Measurements from ENCODE around the gene MIER3. TPM values are rescaled to one million over a fixed set of nuclear protein-coding genes. Genes with fewer than 3 reads are reported as not detected.
A peak's percentile ranks its signal among the peaks of the same experiment; 100 is the strongest.

MIER3 gene
- total and polyA plus RNA-seq, 9 of the 15 experiments (the other 6 are each of a cell fraction or from before 2014, with no cell fraction given): 4.1 to 29.3 (median 13.0) TPM

DNA sequence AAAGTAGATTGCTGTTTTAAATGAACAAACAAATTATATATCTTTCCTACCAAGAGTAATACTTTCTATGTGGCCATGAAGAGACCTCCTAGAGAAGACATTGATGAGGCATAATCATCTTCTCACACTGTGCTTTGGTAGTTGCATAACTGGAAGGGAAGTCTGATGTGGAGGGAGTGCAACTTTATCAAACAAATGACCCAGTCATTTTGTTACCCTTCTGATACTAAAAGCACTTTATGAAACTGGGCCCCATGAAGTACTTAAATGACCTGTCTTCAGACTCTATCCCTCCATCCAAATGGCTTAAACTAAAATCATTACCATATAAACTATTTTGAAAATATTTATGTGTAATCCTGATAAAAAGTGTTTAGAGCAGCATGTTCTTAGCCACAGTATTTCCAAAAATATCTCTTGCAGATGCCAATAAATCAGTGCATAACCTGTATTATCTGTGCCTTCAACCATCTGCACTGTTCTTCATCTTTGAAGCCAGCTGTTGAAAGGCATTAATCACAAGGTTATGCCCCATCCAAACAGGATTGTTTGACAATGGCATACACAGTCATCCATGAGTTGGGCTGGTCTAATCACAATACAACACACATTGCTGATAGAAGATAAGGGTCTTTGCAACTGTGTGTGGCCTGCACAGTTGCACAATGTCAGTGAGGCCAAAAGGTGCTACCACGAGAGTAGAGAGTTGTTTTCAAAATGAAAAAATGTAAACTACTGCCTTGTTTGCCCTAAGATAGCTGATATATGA, 31.9 kb upstream of the MIER3 start (continued):
- TF ChIP-seq MAFK (IDR thresholded peaks at IDR 0.05; ENCODE audit: low read length) (no peak), RCOR1 (IDR thresholded peaks at IDR 0.05; ENCODE audit: borderline replicate concordance in 1 of 2, low read depth in 2 of 2, low read length in 2 of 2) (peak; percentile 95 to 98), MTA1 (IDR thresholded peaks at IDR 0.05; ENCODE audit: borderline replicate concordance) (0 out of 2 replicates have a peak, but pooled peaks have one; percentile 39), FOXA3 (CRISPR knock-in tag; conservative IDR thresholded peaks at IDR 0.05 in 1 of 2, IDR thresholded peaks at IDR 0.05 in 1 of 2) (peak in 1 of 2 experiments; percentile 69; a peak in 2 of 4 replicates), ZNF239 (CRISPR knock-in tag; IDR thresholded peaks at IDR 0.05) (peak; percentile 40; the same call in 1 of the 2 replicates), PYGO2 (tag; IDR thresholded peaks at IDR 0.05) (peak; percentile 81), BACH1 (tag; IDR thresholded peaks at IDR 0.05) (peak; percentile 25; the same call in 1 of the 2 replicates), CBFA2T2 (conservative IDR thresholded peaks at IDR 0.05) (peak; percentile 95), SMAD1 (IDR thresholded peaks at IDR 0.05; ENCODE audit: low read depth, low read length, partially characterized antibody) (no peak), SIX5 (IDR thresholded peaks at IDR 0.05; ENCODE audit: borderline replicate concordance in 1 of 2, insufficient read depth in 1 of 2, low read depth in 1 of 2, low read length in 2 of 2) (no peak), ZNF785 (CRISPR knock-in tag; IDR thresholded peaks at IDR 0.05) (0 out of 2 replicates have a peak, but pooled peaks have one; percentile 61), ZNF324 (CRISPR knock-in tag; IDR thresholded peaks at IDR 0.05) (peak; percentile 58; the same call in 1 of the 2 replicates)
- TF ChIP-seq, protein P1, sequence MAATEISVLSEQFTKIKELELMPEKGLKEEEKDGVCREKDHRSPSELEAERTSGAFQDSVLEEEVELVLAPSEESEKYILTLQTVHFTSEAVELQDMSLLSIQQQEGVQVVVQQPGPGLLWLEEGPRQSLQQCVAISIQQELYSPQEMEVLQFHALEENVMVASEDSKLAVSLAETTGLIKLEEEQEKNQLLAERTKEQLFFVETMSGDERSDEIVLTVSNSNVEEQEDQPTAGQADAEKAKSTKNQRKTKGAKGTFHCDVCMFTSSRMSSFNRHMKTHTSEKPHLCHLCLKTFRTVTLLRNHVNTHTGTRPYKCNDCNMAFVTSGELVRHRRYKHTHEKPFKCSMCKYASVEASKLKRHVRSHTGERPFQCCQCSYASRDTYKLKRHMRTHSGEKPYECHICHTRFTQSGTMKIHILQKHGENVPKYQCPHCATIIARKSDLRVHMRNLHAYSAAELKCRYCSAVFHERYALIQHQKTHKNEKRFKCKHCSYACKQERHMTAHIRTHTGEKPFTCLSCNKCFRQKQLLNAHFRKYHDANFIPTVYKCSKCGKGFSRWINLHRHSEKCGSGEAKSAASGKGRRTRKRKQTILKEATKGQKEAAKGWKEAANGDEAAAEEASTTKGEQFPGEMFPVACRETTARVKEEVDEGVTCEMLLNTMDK (IDR thresholded peaks at IDR 0.05; ENCODE audit: borderline replicate concordance, insufficient read depth, low read depth, low read length, poor library complexity, severe bottlenecking): no peak
